ENCODE measurements around the gene ADARB2.

DNA sequence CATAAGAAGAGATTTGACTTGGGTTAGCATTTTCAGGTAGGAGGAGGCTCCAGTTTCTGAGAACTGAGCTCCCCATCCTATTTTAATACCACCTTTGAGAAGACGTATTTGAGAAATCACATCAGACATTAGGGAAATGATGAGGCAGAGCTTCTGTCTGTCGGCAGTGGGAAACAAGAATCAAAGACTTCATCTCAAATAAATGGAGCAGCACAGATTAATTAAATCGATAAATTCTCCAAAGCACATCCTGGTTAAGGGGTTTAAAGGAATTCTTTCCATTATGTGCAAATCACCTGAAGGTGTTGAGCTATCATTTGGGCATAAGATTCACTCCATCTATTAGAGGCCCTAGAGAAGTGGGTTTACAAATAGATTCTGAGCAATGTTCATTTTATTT is 7.6 kb downstream of the ADARB2 start:
- no peak for TF ChIP-seq POLR2AphosphoS5 (IDR thresholded peaks at IDR 0.05; ENCODE audit: low read depth, low read length)
- TF ChIP-seq, protein P1, sequence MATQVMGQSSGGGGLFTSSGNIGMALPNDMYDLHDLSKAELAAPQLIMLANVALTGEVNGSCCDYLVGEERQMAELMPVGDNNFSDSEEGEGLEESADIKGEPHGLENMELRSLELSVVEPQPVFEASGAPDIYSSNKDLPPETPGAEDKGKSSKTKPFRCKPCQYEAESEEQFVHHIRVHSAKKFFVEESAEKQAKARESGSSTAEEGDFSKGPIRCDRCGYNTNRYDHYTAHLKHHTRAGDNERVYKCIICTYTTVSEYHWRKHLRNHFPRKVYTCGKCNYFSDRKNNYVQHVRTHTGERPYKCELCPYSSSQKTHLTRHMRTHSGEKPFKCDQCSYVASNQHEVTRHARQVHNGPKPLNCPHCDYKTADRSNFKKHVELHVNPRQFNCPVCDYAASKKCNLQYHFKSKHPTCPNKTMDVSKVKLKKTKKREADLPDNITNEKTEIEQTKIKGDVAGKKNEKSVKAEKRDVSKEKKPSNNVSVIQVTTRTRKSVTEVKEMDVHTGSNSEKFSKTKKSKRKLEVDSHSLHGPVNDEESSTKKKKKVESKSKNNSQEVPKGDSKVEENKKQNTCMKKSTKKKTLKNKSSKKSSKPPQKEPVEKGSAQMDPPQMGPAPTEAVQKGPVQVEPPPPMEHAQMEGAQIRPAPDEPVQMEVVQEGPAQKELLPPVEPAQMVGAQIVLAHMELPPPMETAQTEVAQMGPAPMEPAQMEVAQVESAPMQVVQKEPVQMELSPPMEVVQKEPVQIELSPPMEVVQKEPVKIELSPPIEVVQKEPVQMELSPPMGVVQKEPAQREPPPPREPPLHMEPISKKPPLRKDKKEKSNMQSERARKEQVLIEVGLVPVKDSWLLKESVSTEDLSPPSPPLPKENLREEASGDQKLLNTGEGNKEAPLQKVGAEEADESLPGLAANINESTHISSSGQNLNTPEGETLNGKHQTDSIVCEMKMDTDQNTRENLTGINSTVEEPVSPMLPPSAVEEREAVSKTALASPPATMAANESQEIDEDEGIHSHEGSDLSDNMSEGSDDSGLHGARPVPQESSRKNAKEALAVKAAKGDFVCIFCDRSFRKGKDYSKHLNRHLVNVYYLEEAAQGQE (IDR thresholded peaks at IDR 0.05; ENCODE audit: insufficient read depth in 1 of 2, low read depth in 2 of 2, low read length in 2 of 2) = no peak
- TF ChIP-seq SIN3A (IDR thresholded peaks at IDR 0.05; ENCODE audit: borderline replicate concordance, insufficient read depth, low read length) = no peak
